Measurements from ENCODE around the gene CCDC43. TPM values are rescaled to one million over a fixed set of nuclear protein-coding genes. Genes with fewer than 3 reads are reported as not detected.

The CCDC43 gene
- total and polyA plus RNA-seq, 9 of the 15 experiments (the other 6 are each of a cell fraction or from before 2014, with no cell fraction given), result 11.7 to 42.3 (median 25.9) TPM

DNA sequence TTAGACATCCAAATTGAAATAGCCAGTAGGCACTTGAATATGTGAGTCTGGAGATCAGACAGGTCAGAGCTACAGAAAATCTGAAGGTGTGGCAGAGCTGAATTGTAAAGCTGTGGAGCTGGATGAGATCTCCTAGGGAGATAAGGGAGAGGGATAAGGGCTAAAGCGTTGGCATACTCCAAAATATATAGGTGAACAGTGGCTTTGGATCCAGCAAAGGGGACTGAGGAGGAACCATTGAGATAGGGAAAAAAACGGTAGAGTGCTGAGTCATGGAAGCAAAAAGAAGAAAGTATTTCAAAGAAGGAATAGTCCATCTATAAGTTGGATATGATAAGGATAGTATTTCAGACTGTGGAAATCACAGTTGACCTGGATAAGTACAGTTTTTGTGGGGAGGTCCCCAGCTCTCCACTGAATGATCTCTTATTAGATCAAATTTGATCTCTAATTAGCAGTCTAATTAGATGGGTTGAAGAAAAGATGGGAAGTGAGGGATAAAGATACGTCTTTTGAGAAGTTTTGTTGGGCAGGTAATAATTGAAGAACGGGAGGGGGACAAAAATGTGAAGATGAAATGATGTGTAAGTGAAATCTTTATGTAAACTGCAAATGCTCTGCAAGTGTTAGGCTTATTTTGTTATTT lies 18.3 kb upstream of the CCDC43 start:
- Histone ChIP-seq H3K9me1 (ENCODE audit: control insufficient read depth, insufficient read depth, low read length) (no peaks in the 10 kb centered on the region), H3K9me3 (replicated peaks; ENCODE audit: control insufficient read depth, insufficient read depth, low read depth, low read length) (no peaks in the 10 kb centered on the region), H3K4me3 (peak overlapping the region; percentile 64), H2AFZ (ENCODE audit: low read depth, low read length) (peak overlapping the region; percentile 83), H4K20me1 (replicated peaks; ENCODE audit: control insufficient read depth, insufficient read depth, low read length) (no peaks in the 10 kb centered on the region), H3K36me3 (ENCODE audit: control insufficient read depth, insufficient read depth, low read length) (peaks cover 2% of the 10 kb centered on the region; the same call in 1 of the 3 replicates), H3K79me2 (ENCODE audit: control insufficient read depth, insufficient read depth, low read length) (peaks cover 22% of the 10 kb centered on the region), H3K4me2 (ENCODE audit: insufficient read depth, low read length) (peak overlapping the region; percentile 97), H3K27me3 (ENCODE audit: control insufficient read depth in 2 of 2, insufficient read depth in 2 of 2, low read length in 2 of 2) (no peaks in the 10 kb centered on the region), H3K4me1 (replicated peaks in 1 of 2; ENCODE audit: control insufficient read depth in 2 of 2, insufficient read depth in 2 of 2, low read length in 2 of 2) (peaks cover 8 to 10% of the 10 kb centered on the region in 2 experiments; a peak in 4 of 5 replicates), H3K27ac (ENCODE audit: extremely low read depth, low read depth, low read length) (peak overlapping the region; percentile 83), H3K9ac (ENCODE audit: insufficient read depth in 1 of 2, low read depth in 2 of 2, low read length in 2 of 2) (peak overlapping the region in 1 of 2 experiments; percentile 81; a peak in 3 of 4 replicates)
- WGBS (ENCODE audit: insufficient coverage, low coverage, missing lambda C conversion rate), result 2% methylated on average over 4 of the region's 4 CpGs
- ChIA-PET CTCF (ENCODE audit: low intra/inter-chr PET ratio) (no interaction called here), POLR2A (interaction anchor here (0.6 to 1.2 kb wide), 3 partner anchors 18 to 607 kb away, joined by 3 to 4 read pairs (median 3); partner anchors contain the start of gene CCDC43)
- intact Hi-C loops (cut with micrococcal nuclease), result no loop called here
- TSS peak; percentile 77 for BruUV-seq (replicated peaks)
- FAIRE-seq (peak; percentile 60), ATAC-seq (peak; percentile 19; the same call in 1 of the 3 replicates), DNase-seq (ENCODE audit: extremely low read depth in 1 of 4, low spot score in 3 of 4) (peak; percentile 27 to 48 (median 32))
- in situ Hi-C loops (cut with MboI), result no loop called here
- TF ChIP-seq MAZ (CRISPR knock-in tag; conservative IDR thresholded peaks at IDR 0.05 in 1 of 2, IDR thresholded peaks at IDR 0.05 in 1 of 2), result no peak
- no peak for TF ChIP-seq GATA2 (CRISPR knock-in tag; IDR thresholded peaks at IDR 0.05)
- no peak for TF ChIP-seq ZFX (CRISPR knock-in tag; IDR thresholded peaks at IDR 0.05)
- TF ChIP-seq ZNF384 (IDR thresholded peaks at IDR 0.05; ENCODE audit: low read depth, low read length), result 0 out of 2 replicates have a peak, but pooled peaks have one; percentile 17
- TF ChIP-seq ZNF764 (CRISPR knock-in tag; IDR thresholded peaks at IDR 0.05; ENCODE audit: low read depth), result no peak
- TF ChIP-seq ZNF766 (CRISPR knock-in tag; conservative IDR thresholded peaks at IDR 0.05), result no peak
- no peak for TF ChIP-seq CBX8 (IDR thresholded peaks at IDR 0.05; ENCODE audit: borderline replicate concordance, extremely low read depth, low read depth, low read length, poor library complexity, severe bottlenecking)
- TF ChIP-seq SMARCA4 (IDR thresholded peaks at IDR 0.05), result peak; percentile 33
- TF ChIP-seq ZNF512 (tag; IDR thresholded peaks at IDR 0.05), result no peak
- TF ChIP-seq, protein P1, sequence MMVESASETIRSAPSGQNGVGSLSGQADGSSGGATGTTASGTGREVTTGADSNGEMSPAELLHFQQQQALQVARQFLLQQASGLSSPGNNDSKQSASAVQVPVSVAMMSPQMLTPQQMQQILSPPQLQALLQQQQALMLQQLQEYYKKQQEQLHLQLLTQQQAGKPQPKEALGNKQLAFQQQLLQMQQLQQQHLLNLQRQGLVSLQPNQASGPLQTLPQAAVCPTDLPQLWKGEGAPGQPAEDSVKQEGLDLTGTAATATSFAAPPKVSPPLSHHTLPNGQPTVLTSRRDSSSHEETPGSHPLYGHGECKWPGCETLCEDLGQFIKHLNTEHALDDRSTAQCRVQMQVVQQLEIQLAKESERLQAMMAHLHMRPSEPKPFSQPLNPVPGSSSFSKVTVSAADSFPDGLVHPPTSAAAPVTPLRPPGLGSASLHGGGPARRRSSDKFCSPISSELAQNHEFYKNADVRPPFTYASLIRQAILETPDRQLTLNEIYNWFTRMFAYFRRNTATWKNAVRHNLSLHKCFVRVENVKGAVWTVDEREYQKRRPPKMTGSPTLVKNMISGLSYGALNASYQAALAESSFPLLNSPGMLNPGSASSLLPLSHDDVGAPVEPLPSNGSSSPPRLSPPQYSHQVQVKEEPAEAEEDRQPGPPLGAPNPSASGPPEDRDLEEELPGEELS (CRISPR knock-in tag; IDR thresholded peaks at IDR 0.05; ENCODE audit: borderline replicate concordance), result no peak
- TF ChIP-seq CBFA2T3 (IDR thresholded peaks at IDR 0.05), result 0 out of 2 replicates have a peak, but pooled peaks have one; percentile 21
- peak; percentile 65 for TF ChIP-seq DPF2 (IDR thresholded peaks at IDR 0.05)
- no peak for TF ChIP-seq CREB3 (tag; conservative IDR thresholded peaks at IDR 0.05; ENCODE audit: low read depth)
- TF ChIP-seq MAFF (IDR thresholded peaks at IDR 0.05; ENCODE audit: low read length), result peak; percentile 89
- no peak for TF ChIP-seq YBX1 (IDR thresholded peaks at IDR 0.05)
- TF ChIP-seq BDP1 (IDR thresholded peaks at IDR 0.05; ENCODE audit: insufficient read depth, insufficient read length), result no peak
